WTC11 (cell line): ENCODE results near the gene PRKAG2. TPM values are rescaled to one million over a fixed set of nuclear protein-coding genes. Genes with fewer than 3 reads are reported as not detected.
"Not testable (repeated sequence)": the region's sequence is repeated elsewhere in the genome, so short reads cannot be mapped to it uniquely, and the experiment has no call there.

Experiments used
- ATAC-seq: fragments of 200-7000 bp; cut with Tn5 transposase; 2 replicates; pipeline ENCODE4 v1.10.0; 2021; ENCODE audit warnings: mild to moderate bottlenecking, moderate library complexity
- CTCF ChIA-PET: fragments of 300-600 bp; sonication (Branson Sonifier 250); formaldehyde crosslinking; loops from one replicate; lab custom pipeline; 2021; ENCODE audit warnings: antibody characterized with exemption; lab: Charles Lee
- POLR2A ChIA-PET: fragments of 350-600 bp; sonication (Branson Sonifier 250); formaldehyde crosslinking; loops from one replicate; lab custom pipeline; 2021; ENCODE audit warnings: antibody characterized with exemption; lab: Charles Lee
- DNase-seq: peaks from one replicate; pipeline ENCODE4 v3.0.0; 2021; ENCODE audit warnings: low spot score
- H3K27ac Mint-ChIP-seq: 2 replicates; pipeline ENCODE4 v1.8.0; 2021; ENCODE audit warnings: mixed read lengths
- H3K27me3 Mint-ChIP-seq: 2 replicates; pipeline ENCODE4 v1.8.0; 2021; ENCODE audit warnings: low read depth, mild to moderate bottlenecking, moderate library complexity, mixed read lengths
- H3K36me3 Mint-ChIP-seq: 2 replicates; pipeline ENCODE4 v1.8.0; 2021; ENCODE audit warnings: mixed read lengths
- H3K4me1 Mint-ChIP-seq: 2 replicates; pipeline ENCODE4 v1.8.0; 2022; ENCODE audit warnings: mixed read lengths
- H3K4me3 Mint-ChIP-seq: 2 replicates; pipeline ENCODE4 v1.8.0; 2021; ENCODE audit warnings: mild to moderate bottlenecking, moderate library complexity, mixed read lengths
- H3K9me3 Mint-ChIP-seq: 2 replicates; pipeline ENCODE4 v1.8.0; 2021; ENCODE audit warnings: mixed read lengths
- CBFB ChIP-seq: sonication (generic); formaldehyde crosslinking; IDR thresholded peaks from 2 replicates; pipeline ENCODE4 v1.8.1; 2022; ENCODE audit warnings: mild to moderate bottlenecking, low read depth, missing genetic modification reagents
- E2F5 ChIP-seq: sonication (generic); formaldehyde crosslinking; IDR thresholded peaks from 2 replicates; pipeline ENCODE4 v1.8.1; 2022; ENCODE audit warnings: mild to moderate bottlenecking, moderate library complexity, missing genetic modification reagents
- ELF4 ChIP-seq: sonication (generic); formaldehyde crosslinking; IDR thresholded peaks from 2 replicates; pipeline ENCODE4 v1.8.1; 2022; ENCODE audit warnings: low read depth, mild to moderate bottlenecking, moderate library complexity, missing genetic modification reagents
- EMX1 ChIP-seq: fragments of 250-450 bp; sonication (Bioruptor Pico); IDR thresholded peaks from 2 replicates; pipeline ENCODE4 v1.8.0; 2021; ENCODE audit warnings: mild to moderate bottlenecking
- NFATC4 ChIP-seq: fragments of 250-450 bp; sonication (Bioruptor Pico); IDR thresholded peaks from 2 replicates; pipeline ENCODE4 v1.9.0; 2021; ENCODE audit warnings: mild to moderate bottlenecking
- OVOL2 ChIP-seq: fragments of 250-450 bp; sonication (Bioruptor Pico); IDR thresholded peaks from 2 replicates; pipeline ENCODE4 v1.9.0; 2021; ENCODE audit warnings: mild to moderate bottlenecking, borderline replicate concordance
- PRRX2 ChIP-seq: fragments of 250-450 bp; sonication (Bioruptor Pico); IDR thresholded peaks from 2 replicates; pipeline ENCODE4 v1.8.0; 2021; ENCODE audit warnings: mild to moderate bottlenecking
- SOX15 ChIP-seq: fragments of 250-450 bp; sonication (Bioruptor Pico); IDR thresholded peaks from 2 replicates; pipeline ENCODE4 v1.9.0; 2021; ENCODE audit warnings: mild to moderate bottlenecking
- ZBTB21 ChIP-seq: sonication (generic); formaldehyde crosslinking; IDR thresholded peaks from 2 replicates; pipeline ENCODE4 v1.8.1; 2023; ENCODE audit warnings: mild to moderate bottlenecking, missing genetic modification reagents, borderline replicate concordance
- total RNA-seq: library from RNA; stranded (reverse); gene quantifications from 3 replicates; pipeline ENCODE4 v1.2.3, GENCODE V29; 2021
- TF ChIP-seq, protein P1 (sequence below): sonication (generic); formaldehyde crosslinking; IDR thresholded peaks from 2 replicates; pipeline ENCODE4 v1.8.0; 2022; ENCODE audit warnings: mild to moderate bottlenecking, missing genetic modification reagents
- TF ChIP-seq, protein P2 (sequence below): sonication (generic); formaldehyde crosslinking; IDR thresholded peaks from 2 replicates; pipeline ENCODE4 v1.8.1; 2022; ENCODE audit warnings: missing genetic modification reagents, borderline replicate concordance
- TF ChIP-seq, protein P3 (sequence below): sonication (generic); formaldehyde crosslinking; IDR thresholded peaks from 2 replicates; pipeline ENCODE4 v1.8.0; 2023; ENCODE audit warnings: missing genetic modification reagents, mild to moderate bottlenecking, borderline replicate concordance
- TF ChIP-seq, protein P4 (sequence below): fragments of 250-450 bp; sonication (Bioruptor Pico); IDR thresholded peaks from 2 replicates; pipeline ENCODE4 v1.9.0; 2021; ENCODE audit warnings: mild to moderate bottlenecking

Gene PRKAG2
- total RNA-seq, 1 experiment from 2014 or later: 20.3 TPM

DNA sequence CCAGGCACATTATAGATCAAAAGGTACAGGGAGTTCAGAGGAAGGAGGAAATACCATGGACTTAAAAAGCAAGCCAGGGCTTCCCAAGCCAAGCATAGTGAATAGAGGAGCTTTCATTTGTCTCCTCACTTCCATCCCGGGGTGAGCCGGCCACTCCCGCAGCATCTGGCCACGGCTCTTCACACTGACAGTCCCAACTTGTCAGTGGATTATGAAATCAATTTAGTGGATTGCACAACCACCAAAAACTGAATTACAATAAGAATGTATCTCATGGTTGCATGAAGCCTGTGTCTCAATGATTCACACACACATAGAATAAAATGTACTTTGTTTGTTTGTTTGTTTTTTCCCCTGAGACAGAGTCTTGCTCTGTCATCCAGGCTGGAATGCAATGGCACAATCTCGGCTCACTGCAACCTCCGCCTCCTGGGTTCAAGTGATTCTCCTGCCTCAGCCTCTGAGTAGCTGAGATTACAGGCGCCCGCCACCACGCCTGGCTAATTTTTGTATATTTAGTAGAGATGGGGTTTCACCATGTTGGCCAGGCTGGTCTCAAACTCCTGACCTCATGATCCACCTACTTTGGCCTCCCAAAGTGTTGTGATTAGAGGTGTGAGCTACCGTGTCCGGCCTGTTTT, 79.1 kb downstream of the PRKAG2 start:
- H3K27ac Mint-ChIP-seq, H3K27me3 Mint-ChIP-seq, ATAC-seq, POLR2A ChIA-PET, DNase-seq, H3K9me3 Mint-ChIP-seq, H3K4me3 Mint-ChIP-seq, H3K36me3 Mint-ChIP-seq: not testable (repeated sequence)
- CTCF ChIA-PET: interaction anchor here (7.9 kb wide), 1 partner anchor 14 kb away, joined by 70 read pairs; no protein-coding TSS in a partner anchor
- H3K4me1 Mint-ChIP-seq: peaks cover 16% of the 10 kb centered on the region

- no peaks in the 10 kb centered on the region for H3K9me3 Mint-ChIP-seq
- H3K4me3 Mint-ChIP-seq: no peak overlapping the region
- H3K36me3 Mint-ChIP-seq: no peaks in the 10 kb centered on the region
- TF ChIP-seq CBFB (CRISPR knock-in tag): no peak
- TF ChIP-seq ZBTB21: no peak
- TF ChIP-seq ELF4: no peak
- TF ChIP-seq EMX1: no peak
- no peak for TF ChIP-seq NFATC4 (CRISPR knock-in tag)
- TF ChIP-seq SOX15: no peak
- no peak for TF ChIP-seq E2F5 (CRISPR knock-in tag)
- TF ChIP-seq, protein P1, sequence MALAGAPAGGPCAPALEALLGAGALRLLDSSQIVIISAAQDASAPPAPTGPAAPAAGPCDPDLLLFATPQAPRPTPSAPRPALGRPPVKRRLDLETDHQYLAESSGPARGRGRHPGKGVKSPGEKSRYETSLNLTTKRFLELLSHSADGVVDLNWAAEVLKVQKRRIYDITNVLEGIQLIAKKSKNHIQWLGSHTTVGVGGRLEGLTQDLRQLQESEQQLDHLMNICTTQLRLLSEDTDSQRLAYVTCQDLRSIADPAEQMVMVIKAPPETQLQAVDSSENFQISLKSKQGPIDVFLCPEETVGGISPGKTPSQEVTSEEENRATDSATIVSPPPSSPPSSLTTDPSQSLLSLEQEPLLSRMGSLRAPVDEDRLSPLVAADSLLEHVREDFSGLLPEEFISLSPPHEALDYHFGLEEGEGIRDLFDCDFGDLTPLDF (CRISPR knock-in tag): no peak
- no peak for TF ChIP-seq PRRX2 (CRISPR knock-in tag)
- TF ChIP-seq, protein P2, sequence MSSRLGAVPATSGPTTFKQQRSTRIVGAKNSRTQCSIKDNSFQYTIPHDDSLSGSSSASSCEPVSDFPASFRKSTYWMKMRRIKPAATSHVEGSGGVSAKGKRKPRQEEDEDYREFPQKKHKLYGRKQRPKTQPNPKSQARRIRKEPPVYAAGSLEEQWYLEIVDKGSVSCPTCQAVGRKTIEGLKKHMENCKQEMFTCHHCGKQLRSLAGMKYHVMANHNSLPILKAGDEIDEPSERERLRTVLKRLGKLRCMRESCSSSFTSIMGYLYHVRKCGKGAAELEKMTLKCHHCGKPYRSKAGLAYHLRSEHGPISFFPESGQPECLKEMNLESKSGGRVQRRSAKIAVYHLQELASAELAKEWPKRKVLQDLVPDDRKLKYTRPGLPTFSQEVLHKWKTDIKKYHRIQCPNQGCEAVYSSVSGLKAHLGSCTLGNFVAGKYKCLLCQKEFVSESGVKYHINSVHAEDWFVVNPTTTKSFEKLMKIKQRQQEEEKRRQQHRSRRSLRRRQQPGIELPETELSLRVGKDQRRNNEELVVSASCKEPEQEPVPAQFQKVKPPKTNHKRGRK: no peak
- TF ChIP-seq, protein P3, sequence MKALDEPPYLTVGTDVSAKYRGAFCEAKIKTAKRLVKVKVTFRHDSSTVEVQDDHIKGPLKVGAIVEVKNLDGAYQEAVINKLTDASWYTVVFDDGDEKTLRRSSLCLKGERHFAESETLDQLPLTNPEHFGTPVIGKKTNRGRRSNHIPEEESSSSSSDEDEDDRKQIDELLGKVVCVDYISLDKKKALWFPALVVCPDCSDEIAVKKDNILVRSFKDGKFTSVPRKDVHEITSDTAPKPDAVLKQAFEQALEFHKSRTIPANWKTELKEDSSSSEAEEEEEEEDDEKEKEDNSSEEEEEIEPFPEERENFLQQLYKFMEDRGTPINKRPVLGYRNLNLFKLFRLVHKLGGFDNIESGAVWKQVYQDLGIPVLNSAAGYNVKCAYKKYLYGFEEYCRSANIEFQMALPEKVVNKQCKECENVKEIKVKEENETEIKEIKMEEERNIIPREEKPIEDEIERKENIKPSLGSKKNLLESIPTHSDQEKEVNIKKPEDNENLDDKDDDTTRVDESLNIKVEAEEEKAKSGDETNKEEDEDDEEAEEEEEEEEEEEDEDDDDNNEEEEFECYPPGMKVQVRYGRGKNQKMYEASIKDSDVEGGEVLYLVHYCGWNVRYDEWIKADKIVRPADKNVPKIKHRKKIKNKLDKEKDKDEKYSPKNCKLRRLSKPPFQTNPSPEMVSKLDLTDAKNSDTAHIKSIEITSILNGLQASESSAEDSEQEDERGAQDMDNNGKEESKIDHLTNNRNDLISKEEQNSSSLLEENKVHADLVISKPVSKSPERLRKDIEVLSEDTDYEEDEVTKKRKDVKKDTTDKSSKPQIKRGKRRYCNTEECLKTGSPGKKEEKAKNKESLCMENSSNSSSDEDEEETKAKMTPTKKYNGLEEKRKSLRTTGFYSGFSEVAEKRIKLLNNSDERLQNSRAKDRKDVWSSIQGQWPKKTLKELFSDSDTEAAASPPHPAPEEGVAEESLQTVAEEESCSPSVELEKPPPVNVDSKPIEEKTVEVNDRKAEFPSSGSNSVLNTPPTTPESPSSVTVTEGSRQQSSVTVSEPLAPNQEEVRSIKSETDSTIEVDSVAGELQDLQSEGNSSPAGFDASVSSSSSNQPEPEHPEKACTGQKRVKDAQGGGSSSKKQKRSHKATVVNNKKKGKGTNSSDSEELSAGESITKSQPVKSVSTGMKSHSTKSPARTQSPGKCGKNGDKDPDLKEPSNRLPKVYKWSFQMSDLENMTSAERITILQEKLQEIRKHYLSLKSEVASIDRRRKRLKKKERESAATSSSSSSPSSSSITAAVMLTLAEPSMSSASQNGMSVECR (CRISPR knock-in tag): no peak
- DNase-seq (no peak), ATAC-seq (no peak)
- ChIA-PET POLR2A (no interaction called here), CTCF (interaction anchor here (7.9 kb wide), 1 partner anchor 13 kb away, joined by 70 read pairs; no protein-coding TSS in a partner anchor)
- no peaks in the 10 kb centered on the region for H3K27me3 Mint-ChIP-seq
- H3K27ac Mint-ChIP-seq: no peak overlapping the region
- peaks cover 22% of the 10 kb centered on the region for H3K4me1 Mint-ChIP-seq
These were observed 79.9 kb downstream of the PRKAG2 start for GRCh38 chr7:151796871-151797537.

DNA sequence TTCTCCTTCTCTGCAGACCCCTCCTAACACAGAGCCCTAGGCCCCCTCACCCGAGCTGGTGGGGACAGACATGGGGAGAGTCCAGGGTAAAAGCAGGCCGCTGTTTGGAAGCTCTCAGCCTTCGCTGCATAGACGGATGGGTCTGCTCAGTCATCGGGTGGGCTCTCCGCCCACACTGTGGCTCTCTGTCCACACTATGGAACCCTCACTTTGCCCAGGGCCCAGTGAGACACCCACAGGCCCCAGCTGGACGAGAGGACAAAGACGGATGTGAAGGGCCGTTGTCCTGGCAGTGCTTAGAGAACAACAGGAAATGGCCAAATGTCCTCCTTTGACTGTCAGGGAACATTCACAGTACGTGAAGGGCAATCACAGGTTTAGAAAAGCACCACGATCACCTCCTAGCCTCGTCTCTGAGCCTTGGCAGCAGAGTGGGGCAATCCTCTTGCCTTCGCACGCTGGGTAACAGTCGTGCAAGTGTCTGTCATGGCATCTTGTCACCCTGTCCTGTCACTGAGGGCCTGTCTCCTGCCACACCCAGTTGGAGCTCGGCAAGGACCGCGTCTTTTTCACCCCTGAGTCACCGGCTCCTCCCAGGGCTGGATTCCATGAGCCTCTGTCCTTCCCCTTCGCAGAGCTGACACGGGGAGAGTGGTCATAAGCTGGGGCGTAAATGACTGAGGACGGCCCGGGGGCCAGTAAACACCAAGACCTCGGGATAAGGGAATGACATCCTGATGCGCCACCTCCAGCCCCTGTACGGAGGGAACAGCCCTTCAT, 80.6 kb downstream of the PRKAG2 start:
- POLR2A ChIA-PET: no interaction called here
- Mint-ChIP-seq H3K4me3 (no peak overlapping the region), H3K36me3 (no peaks in the 10 kb centered on the region), H3K9me3 (no peaks in the 10 kb centered on the region), H3K27ac (no peak overlapping the region), H3K27me3 (no peaks in the 10 kb centered on the region), H3K4me1 (peaks cover 25% of the 10 kb centered on the region)
- ATAC-seq: no peak
- CTCF ChIA-PET: interaction anchor here (7.9 kb wide), 1 partner anchor 13 kb away, joined by 70 read pairs; no protein-coding TSS in a partner anchor
- no peak for DNase-seq
- TF ChIP-seq, protein P3 (CRISPR knock-in tag): no peak
- TF ChIP-seq CBFB (CRISPR knock-in tag) (no peak), ZBTB21 (no peak), OVOL2 (CRISPR knock-in tag) (no peak)
- TF ChIP-seq, protein P4, sequence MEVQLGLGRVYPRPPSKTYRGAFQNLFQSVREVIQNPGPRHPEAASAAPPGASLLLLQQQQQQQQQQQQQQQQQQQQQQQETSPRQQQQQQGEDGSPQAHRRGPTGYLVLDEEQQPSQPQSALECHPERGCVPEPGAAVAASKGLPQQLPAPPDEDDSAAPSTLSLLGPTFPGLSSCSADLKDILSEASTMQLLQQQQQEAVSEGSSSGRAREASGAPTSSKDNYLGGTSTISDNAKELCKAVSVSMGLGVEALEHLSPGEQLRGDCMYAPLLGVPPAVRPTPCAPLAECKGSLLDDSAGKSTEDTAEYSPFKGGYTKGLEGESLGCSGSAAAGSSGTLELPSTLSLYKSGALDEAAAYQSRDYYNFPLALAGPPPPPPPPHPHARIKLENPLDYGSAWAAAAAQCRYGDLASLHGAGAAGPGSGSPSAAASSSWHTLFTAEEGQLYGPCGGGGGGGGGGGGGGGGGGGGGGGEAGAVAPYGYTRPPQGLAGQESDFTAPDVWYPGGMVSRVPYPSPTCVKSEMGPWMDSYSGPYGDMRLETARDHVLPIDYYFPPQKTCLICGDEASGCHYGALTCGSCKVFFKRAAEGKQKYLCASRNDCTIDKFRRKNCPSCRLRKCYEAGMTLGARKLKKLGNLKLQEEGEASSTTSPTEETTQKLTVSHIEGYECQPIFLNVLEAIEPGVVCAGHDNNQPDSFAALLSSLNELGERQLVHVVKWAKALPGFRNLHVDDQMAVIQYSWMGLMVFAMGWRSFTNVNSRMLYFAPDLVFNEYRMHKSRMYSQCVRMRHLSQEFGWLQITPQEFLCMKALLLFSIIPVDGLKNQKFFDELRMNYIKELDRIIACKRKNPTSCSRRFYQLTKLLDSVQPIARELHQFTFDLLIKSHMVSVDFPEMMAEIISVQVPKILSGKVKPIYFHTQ (CRISPR knock-in tag): no peak
